GM11168 (cell line): ENCODE results near the gene BMERB1.
"Not testable (repeated sequence)": the region's sequence is repeated elsewhere in the genome, so short reads cannot be mapped to it uniquely, and the experiment has no call there.

Source experiments
- in situ Hi-C: fragments of 300-500 bp; cut with MboI; formaldehyde crosslinking; loops from one replicate; pipeline ENCODE4 v1.12.0; 2022; ENCODE audit warnings: low sequenced_read_pairs; ENCODE audit not compliant: unreplicated experiment

BMERB1 gene

GRCh38 chr16:15421696-15422095 lies 12.7 kb upstream of the BMERB1 start:
- in situ Hi-C loops = not testable (repeated sequence)

GRCh38 chr16:15422222-15422621 lies 12.2 kb upstream of the BMERB1 start:
- in situ Hi-C loops = no loop called here

GRCh38 chr16:15425861-15426260 lies 8.5 kb upstream of the BMERB1 start:
- in situ Hi-C loops = no loop called here

GRCh38 chr16:15426796-15427195 lies 7.6 kb upstream of the BMERB1 start:
- in situ Hi-C loops = no loop called here

GRCh38 chr16:15427648-15428239 lies 6.6 kb upstream of the BMERB1 start:
- in situ Hi-C loops = no loop called here

- in situ Hi-C loops = not testable (repeated sequence)
These were observed 3.5 kb upstream of the BMERB1 start for GRCh38 chr16:15430884-15431283.

- in situ Hi-C loops = no loop called here
These were observed 336 bp upstream of the BMERB1 start for GRCh38 chr16:15434079-15434424.

GRCh38 chr16:15435216-15435864 lies 952 bp downstream of the BMERB1 start:
- in situ Hi-C loops = no loop called here

- in situ Hi-C loops = no loop called here
These were observed 4.7 kb downstream of the BMERB1 start for GRCh38 chr16:15439102-15439501.

- in situ Hi-C loops = no loop called here
These were observed 5.1 kb downstream of the BMERB1 start for GRCh38 chr16:15439521-15439920.

GRCh38 chr16:15440852-15441251 lies 6.5 kb downstream of the BMERB1 start:
- in situ Hi-C loops = no loop called here

GRCh38 chr16:15442140-15442539 lies 7.8 kb downstream of the BMERB1 start:
- in situ Hi-C loops = not testable (repeated sequence)

GRCh38 chr16:15443753-15444152 lies 9.4 kb downstream of the BMERB1 start:
- in situ Hi-C loops = no loop called here

- in situ Hi-C loops = no loop called here
These were observed 9.9 kb downstream of the BMERB1 start for GRCh38 chr16:15444264-15444663.

GRCh38 chr16:15445450-15445849 lies 11.1 kb downstream of the BMERB1 start:
- in situ Hi-C loops = no loop called here

GRCh38 chr16:15446901-15447300 lies 12.5 kb downstream of the BMERB1 start:
- in situ Hi-C loops = no loop called here

GRCh38 chr16:15450624-15451023 lies 16.2 kb downstream of the BMERB1 start:
- in situ Hi-C loops = no loop called here

GRCh38 chr16:15451098-15451731 lies 16.8 kb downstream of the BMERB1 start:
- in situ Hi-C loops = no loop called here

- in situ Hi-C loops = no loop called here
These were observed 18.0 kb downstream of the BMERB1 start for GRCh38 chr16:15452246-15452855.

- in situ Hi-C loops = not testable (repeated sequence)
These were observed 18.9 kb downstream of the BMERB1 start for GRCh38 chr16:15453296-15453695.

GRCh38 chr16:15454933-15455332 lies 20.5 kb downstream of the BMERB1 start:
- in situ Hi-C loops = not testable (repeated sequence)
